ENCODE measurements around the gene CACNB2.

CACNB2 gene

DNA sequence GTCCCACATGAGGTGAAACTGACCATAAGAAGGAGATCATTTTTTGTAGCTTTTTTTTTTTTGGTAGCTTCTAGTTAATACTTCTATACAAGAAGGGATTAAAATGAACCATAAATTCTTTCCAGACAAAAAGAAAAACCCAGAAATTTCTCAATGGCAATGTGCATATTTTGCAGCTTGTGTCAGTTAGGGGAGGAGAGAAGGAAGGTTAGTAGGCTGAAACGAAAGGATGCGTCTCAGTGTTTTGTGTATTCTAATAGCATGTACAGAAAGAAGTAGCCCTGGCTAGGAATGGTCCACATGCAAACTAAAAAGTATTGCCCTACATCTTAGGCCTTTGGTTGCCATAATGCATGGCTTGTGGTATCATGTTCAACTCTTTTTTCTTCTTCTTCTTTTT lies 90.6 kb downstream of the CACNB2 start:
- DNase-seq (ENCODE audit: low spot score): no peak

DNA sequence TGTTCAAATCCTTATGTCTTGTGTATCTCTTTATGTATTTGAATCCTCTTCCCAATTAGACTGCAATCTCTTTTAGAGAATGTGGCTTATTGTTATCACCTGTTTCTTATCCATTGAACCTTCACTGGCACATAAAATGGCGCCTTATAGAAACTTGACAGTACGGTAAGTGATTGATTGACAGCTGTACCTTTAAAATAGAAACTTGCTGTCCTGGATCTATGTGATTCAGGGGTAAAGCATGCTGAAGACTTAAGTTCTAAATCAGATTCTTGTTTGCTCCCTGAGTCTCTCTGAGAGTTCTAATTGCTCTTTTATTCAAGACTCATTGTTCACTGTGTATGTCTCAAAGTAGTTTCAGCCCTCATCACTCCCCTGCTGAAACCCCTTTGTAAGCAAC lies 91.3 kb downstream of the CACNB2 start:
- no peak for DNase-seq (ENCODE audit: low spot score)

DNA sequence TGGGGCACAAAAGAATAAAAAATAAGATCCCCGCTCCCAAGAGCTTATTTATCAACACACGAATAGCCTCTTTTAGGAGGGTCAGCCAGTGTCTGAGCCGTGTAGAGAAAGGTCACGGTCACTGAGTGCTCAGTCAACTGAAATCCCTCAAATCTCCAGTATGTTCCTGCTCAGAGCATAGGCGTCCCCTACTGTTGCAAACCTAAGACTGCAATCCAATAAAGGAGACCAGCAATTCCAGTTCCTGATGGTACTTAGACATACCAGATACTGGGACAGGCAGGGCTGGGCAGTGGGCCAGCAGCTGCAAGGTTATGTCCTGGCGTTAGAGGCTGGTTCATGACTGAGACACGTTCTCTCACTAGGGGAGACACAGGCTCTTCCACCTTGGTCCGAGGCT lies 93.6 kb downstream of the CACNB2 start:
- no peak for DNase-seq (ENCODE audit: low spot score)

DNA sequence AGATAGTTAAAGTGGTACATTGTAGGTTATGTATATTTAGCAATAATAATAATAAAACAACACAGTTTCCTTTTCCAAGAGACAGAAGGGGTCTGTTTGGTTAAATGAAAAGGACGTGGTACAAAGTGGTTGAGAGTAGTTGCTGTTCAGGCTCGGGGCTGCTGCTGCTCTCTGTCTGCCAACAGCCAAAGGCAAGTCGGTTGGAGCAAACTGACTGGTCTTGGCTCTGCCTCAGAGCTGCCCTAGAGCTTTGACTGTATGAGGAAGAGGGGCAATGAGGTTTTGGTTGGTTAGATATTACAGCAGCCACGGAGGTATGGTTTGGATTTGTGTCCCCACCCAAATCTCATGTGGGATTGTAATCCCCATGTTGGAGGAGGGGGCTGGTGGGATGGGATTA lies 95.3 kb downstream of the CACNB2 start:
- DNase-seq (ENCODE audit: low spot score): no peak

DNA sequence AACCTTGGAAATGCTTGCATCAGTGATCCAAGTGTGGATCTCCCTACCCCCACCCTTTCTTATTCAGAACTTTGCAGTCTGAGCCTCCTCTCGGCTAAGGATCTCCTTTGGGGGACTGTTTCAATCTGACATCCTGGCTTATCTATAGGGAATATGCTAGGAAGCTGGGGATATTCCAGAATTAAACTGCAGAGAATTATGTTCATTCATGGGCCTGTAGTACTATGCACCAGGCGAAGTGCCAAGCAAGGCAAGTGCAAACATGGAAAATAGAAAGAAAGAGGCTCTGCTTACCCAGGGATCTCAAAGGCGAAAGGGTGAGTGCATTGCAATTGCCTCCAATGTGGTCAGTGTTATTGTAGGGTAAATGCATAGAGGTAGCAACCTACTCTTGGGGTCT lies 96.5 kb downstream of the CACNB2 start:
- DNase-seq (ENCODE audit: low spot score): no peak

DNA sequence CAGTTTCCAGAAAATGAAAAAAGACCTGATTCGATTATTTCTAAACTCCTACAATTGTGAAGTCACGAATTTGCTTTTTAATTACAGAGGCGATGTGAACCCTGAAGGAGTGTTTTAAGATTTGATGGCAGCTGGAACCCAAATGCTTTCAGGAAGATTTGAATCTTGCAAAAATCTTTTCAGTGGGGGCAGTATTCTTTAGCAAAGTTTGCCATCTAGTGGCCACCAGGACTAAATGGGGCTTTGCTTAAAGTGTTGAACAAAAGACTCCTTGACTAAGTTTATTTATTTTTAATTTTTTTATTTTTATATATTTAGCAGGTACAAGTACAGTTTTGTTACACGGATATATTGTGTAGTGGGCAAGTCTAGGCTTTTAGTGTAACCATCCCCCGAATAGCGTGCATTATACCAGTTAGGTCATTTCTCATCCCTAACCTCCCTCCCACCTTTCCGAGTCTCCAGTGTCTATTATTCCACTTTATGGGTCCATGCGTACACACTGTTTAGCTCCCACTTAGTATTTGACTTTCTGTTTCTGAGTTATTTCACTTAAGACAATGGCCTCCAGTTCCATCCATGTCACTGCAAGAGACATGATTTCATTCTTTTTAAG lies 98.8 kb downstream of the CACNB2 start:
- no peak for DNase-seq (ENCODE audit: low spot score)

DNA sequence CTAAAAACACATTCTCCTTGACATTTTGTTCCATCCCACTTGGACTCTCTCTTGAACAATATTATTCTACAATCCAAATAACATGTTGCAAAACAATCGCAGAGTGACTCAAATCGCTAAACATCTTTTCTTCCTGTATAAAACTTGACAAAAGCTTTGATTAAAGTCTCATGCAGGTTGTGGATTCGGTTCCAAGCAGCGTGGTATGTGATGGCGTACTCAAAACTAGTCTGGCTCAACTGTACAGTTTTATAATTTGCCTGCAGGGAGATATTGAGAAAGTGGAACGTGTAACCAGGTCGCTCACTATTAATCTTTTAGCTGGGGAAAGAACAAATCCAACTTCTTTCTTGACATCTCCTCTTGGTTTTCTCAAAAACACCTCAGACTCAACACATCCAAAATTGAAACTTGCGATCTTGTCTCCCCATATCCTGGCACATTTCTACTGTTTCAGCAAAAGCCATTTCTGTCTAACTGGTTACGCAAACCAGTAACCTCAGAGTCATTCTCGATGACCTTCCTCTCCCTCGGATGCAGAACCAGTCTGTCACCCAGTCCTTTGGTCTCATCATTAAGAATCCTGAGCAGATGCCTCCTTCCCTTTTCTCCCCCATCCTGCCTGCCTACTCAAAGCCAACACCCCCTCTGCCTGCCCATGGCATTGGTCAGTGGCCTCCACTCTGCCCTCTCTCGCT lies 100.1 kb downstream of the CACNB2 start:
- DNase-seq (ENCODE audit: low spot score): no peak

DNA sequence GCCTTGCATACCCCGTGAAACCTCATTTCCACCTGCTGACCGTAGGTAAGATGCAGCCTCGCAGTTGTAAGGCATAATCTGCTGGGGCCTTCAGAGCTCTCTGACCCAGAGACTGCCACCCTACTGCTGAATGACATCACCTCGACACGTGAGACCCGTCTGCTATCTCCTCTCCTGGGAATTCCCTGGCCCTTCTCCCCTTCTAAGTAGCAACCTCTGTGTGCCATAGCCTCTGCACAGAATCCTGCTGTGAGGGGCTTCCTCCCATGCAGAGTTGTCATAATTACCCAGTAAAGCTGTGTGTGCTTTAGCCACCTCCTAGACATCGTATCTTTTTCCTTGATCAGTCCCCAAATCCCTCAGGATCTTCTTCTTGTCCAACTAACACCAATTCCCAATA lies 106.7 kb downstream of the CACNB2 start:
- no peak for DNase-seq (ENCODE audit: low spot score)

DNA sequence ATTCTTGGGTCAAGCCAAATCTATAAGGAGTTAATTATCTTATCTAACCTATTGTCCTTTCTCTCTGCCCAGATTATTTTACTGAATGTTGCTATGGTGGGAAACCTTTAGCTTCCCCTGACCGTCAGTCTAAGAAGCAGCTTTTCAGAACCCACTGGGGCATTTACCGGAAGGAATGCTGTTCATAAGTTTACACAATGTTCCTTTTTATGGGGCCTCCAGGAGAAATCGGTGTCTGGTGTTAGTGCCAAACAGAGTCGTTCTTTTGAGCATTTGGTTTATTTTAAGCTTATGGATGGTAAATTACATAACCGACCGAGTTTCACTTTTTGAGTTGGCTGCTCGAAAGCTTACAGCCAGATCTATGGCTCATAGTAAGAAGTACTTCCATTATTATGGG lies 111.9 kb downstream of the CACNB2 start:
- no peak for DNase-seq (ENCODE audit: low spot score)

DNA sequence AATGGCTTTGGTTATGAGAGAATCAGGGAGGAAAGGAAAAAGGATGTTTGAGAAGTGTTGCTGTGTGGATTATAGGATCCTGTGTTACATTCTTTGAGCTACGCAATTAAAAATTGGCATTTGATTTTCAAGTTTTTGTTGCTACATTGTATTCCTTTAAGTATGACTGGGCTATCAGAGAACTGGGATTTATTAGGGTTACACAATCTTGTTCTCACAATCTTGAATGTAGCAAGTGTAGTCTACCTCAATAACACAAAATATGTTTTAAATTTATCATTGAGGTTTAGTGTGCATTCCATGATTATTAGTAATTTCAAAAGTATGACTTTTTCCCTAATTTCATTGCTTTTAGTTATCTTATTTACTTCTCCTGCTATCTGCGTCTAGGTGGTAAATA lies 113.9 kb downstream of the CACNB2 start:
- no peak for DNase-seq (ENCODE audit: low spot score)

DNA sequence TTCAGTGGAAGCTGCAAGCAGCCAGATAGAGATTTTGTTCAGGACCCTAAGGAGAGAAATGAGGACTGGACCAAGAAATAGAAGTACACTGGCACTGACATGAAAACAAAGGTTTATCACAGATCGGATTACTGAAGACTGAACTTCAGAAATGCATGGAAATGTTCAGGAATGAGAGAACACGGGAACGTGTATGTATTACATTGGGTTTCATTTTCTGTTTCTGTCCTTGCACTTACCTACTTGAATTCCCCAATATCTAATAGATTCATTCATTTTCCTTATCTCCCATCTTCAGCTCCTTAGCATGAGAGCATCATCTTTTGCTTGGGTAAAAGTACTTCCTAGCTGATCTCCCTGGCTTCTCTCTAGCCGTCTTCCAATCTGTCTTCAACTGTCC lies 114.5 kb downstream of the CACNB2 start:
- no peak for DNase-seq (ENCODE audit: low spot score)

DNA sequence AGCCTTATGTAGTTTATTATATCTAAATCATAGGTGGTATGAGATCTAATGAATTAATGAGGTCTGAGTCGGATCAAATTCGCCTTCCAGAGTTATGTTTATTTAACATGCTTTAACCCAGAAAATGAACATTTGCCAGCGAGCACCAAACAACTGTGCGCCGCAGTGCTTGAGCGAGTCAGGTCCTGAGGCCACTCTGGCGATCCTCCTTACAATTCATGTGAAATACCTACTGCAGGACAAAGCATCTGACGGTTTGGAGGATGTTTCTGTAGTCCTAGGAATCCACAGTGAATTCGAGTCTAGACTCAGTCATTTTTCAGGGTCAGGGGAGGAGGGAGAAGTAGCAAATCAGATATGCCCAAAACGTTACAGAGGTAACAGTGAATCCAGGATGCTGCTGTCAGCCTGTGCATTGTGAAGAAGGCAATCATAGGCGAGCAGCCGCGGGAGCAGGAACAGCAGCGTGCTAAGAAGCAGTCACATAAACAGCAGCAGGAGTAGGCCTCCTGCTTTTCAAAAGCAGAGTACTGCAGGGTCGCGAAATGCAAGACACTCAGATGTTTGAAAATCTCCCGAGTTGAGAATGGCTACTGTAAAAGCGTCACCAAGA lies 120.2 kb downstream of the CACNB2 start:
- no peak for DNase-seq (ENCODE audit: low spot score)

DNA sequence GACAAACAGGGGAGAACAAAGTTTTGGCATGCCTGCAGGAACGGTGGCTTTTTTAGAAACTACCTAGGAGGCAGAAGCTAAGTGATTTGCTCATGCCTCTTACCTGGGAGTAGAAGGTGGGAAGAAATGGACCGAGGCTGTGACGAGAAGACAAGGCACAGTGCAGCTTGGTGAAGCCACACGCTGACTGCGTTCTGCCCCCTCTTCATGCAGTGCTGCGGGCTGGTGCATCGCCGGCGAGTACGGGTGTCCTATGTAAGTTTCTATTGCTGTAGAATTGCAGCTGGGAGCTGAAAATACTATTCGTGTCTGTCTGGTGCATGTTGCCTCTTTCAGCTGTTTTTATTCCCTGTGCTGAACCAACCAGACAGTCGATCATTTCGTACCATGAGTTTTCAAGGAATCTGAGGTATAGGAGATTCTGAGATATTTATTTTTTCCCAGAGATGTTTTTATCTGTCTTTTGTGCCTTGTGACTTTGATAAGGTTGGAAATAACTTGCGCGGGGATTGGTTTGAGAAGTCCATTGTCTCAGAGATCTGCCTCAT lies 120.9 kb downstream of the CACNB2 start:
- DNase-seq (ENCODE audit: low spot score): no peak

DNA sequence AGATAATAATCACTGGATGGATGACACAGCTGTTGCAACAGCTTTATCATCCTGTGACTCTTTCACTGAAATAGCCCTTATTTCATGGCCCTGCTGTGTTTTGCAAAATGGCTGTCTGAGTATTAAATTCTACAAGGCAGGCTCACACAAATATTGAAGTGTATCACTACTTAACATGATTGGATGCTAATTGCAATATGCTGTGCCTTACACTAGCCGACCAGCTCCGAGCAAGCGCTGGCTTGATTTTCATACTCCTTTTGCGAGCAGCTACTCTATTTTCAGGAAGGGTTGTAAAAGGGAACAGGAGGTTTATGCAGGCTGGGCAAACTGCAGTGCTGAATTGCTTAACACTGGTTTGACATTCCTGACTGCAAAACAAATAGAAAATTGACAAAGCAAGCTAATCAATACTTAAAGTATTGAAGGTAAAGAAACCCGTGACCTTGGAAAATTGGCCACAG lies 121.6 kb downstream of the CACNB2 start:
- no peak for DNase-seq (ENCODE audit: low spot score)

DNA sequence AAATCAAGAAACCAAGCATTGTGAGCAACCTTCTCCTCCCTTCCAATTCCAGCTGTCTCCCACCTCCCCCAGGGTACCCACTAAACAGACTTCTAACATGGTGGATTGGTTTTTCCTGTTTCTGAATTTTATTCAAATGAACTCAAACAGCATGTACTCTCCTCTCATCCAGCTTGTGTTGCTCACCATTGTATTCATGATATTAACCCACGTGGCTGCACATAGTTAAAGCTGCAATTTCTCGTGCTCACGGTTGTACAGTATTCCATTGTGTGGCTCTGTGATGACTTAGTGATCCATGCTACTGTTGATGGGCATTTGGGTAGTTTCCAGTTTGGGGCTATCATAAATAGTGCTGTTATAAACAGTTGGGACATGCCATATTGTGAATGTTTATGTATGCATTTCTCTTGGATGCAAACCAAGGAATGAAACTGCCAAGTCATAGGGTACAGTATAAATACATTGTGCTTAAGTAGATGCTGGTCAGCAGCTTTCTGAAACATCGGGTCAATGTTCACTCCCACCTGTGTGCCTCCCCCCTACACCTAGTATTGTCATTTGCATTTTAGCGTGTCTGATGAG lies 124.3 kb downstream of the CACNB2 start:
- DNase-seq (ENCODE audit: low spot score): no peak

DNA sequence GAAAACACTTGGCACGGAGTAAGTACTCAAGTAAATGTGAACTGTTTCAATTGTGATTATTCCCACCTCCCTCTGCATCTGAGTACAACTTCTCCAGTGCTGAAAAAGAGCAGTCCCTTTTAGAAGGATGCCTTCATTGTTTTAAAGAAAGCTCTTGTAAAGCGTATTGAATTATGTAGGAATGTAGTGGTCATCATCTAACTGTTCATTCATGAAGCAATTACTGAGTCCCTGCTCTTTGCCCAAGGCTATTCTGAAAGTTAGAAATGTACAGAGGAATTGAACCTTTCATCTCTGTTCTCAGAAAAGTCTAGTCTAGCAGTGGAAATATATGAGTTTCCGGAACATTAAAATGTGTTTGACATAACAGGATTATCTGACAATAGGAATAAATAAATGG lies 127.8 kb downstream of the CACNB2 start:
- no peak for DNase-seq (ENCODE audit: low spot score)

DNA sequence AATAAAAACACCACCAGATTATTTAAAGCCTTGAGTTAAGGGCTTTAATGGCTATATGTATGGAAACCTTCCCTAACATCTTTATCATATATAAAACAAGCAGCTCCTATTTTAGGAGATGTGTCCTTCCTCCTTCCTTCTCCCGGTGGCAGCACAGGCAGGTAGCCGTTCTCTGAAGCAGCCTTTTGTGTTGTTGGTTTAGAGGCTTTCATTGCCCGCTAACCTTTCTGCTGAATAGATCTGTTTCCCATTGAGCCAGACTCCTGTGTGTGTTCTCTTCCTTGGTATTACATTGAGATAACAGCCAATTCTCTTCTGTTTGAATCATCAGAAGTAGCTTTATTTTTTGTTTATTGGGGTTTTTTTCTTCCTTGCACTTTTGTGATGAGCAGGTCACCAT lies 131.3 kb downstream of the CACNB2 start:
- DNase-seq (ENCODE audit: low spot score): no peak

DNA sequence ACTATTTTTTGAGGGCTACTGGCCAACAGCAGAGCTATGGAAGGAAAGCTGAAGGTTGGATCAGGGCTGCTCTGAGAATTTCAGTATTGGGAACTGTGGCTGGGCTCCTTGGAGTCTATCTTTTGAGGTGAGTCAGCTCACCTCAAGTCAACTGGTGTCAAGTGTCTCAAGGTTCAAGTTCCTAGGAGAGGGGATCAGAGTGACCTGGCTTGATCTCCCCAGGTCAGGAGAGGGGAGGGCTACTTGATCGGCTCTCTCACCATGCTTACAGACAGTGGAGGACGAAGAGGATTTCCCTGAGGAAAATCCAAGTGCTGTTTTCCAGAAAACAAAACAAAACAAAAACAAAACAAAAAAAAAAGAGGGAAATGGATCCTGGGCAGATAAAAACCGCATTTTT lies 132.8 kb downstream of the CACNB2 start:
- DNase-seq (ENCODE audit: low spot score): no peak

DNA sequence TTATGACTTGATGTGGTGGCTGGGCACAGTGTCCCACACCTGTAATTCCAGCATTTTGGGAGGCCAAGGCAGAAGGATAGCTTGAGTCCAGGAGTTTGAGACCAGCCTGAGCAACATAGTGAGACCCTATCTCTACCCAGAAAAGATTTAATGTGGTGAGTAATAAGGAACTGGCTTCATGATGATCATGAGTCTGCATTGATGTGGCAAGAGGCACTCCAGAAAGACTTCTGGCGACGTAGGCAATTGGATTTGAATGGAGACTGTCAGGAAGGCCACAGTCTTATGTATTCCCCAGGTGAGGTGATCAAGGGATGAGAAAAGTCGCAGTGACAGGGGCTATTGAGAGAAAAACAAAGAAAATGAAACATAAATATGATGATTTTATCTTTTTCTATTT lies 138.0 kb downstream of the CACNB2 start:
- no peak for DNase-seq (ENCODE audit: low spot score)

DNA sequence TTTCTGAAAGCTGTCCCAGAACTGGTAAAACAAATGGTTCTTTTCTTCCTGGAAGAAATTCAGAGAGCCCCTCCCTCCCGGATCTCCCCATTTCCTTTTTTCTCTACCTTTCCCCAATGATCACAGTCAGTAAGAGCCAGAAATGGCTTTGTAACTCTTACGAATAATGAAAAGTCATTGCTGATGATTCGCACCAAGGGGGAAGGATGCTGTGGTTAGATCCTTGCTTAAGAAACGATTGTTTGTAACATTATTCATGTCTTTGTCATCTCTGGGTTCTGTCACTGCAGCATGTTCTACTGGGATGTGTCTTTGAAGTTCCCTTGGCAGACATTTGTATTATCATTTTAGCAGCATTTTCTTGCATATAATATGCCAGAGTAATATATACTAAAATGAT lies 138.9 kb downstream of the CACNB2 start:
- DNase-seq (ENCODE audit: low spot score): no peak

DNA sequence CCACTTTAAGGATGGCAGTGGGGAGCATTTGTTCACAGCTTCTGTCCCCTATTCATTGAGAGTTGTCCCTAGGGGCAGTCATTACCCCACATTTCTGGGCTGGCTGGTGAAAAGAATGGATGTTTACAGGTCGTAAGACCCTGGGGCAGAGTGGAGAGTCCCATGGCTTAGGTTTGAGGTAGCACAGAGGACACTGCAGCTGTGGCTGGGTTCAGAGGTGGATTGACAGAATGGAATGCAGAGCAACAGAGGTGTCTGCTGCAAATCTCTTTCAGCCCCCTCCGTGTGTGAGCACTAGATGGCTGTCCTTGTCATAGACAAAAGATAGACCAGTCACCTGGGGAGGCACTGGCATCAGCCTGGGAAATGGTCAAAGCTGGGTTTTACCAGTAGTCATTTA lies 141.9 kb downstream of the CACNB2 start:
- no peak for DNase-seq (ENCODE audit: low spot score)

DNA sequence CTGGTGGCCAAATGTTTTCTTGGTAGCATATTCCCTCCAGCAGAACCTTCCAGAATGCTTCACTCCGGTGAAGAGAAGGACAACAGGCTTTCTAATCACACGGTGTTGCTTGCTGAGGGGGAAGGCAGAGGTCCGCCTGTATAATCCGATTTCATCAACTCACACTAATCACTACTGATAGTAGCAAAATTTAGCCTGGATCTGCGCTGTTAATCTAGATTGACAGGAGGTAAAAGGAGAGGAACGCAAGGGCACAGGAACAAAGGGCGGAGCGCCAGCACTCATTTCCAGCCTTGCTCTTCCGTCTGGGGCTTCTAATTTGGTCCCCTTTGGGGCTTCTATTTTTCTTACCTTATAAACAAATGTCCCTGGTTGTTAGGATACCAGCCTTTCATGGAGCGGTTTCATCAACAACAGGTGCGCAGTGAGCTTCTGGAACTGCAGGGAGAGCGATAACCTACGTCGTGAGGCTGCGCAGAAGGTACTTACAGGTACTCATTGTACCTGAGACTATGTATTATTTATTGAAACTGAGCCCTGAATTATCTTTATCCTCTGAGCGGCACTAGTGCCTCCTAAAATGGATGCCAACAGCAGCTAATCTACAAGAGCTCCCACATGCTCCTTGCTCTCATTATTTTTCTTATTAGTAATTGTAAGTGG lies 150.6 kb downstream of the CACNB2 start:
- DNase-seq (ENCODE audit: low spot score): no peak

All from hematopoietic multipotent progenitor cell treated with erythropoietin and hydrocortisone succinate and interleukin-3 and kit ligand, for 17 days (in vitro differentiated cells).